ENCODE results near the gene SMG7.

SMG7 gene

GRCh38 chr1:183596500-183596899, 124.2 kb downstream of the SMG7 start:
- Histone ChIP-seq H3K27me3 (ENCODE audit: control insufficient read depth, low read length) (peaks cover 19% of the 10 kb centered on the region), H3K27ac (ENCODE audit: low read depth, low read length) (no peak overlapping the region), H3K36me3 (ENCODE audit: control insufficient read depth, low read length) (no peaks in the 10 kb centered on the region), H3K79me2 (ENCODE audit: control insufficient read depth, low read length) (no peaks in the 10 kb centered on the region), H3K4me1 (ENCODE audit: control insufficient read depth, low read length) (peaks cover 17% of the 10 kb centered on the region), H3K4me2 (ENCODE audit: low read length) (no peak overlapping the region), H3K9me2 (replicated peaks; ENCODE audit: control insufficient read depth, low read length) (no peaks in the 10 kb centered on the region), H4K20me1 (ENCODE audit: control insufficient read depth, insufficient read depth, low read depth, low read length) (no peaks in the 10 kb centered on the region), H3F3A (ENCODE audit: control insufficient read depth, insufficient read depth) (no peaks in the 10 kb centered on the region), H3K4me3 (ENCODE audit: low read length) (no peak overlapping the region), H3K9me3 (ENCODE audit: control insufficient read depth, insufficient read depth, low read length) (no peaks in the 10 kb centered on the region)
- TF ChIP-seq CTCF (IDR thresholded peaks at IDR 0.05; ENCODE audit: low read depth, low read length, poor library complexity, severe bottlenecking) (no peak), EZH2phosphoT487 (IDR thresholded peaks at IDR 0.05; ENCODE audit: borderline replicate concordance, low read length) (no peak)

- Histone ChIP-seq H3K4me1 (ENCODE audit: control insufficient read depth, low read length) (peaks cover 12% of the 10 kb centered on the region), H3K79me2 (ENCODE audit: control insufficient read depth, low read length) (no peaks in the 10 kb centered on the region), H3F3A (ENCODE audit: control insufficient read depth, insufficient read depth) (no peaks in the 10 kb centered on the region), H4K20me1 (ENCODE audit: control insufficient read depth, insufficient read depth, low read depth, low read length) (no peaks in the 10 kb centered on the region), H3K36me3 (ENCODE audit: control insufficient read depth, low read length) (no peaks in the 10 kb centered on the region), H3K9me3 (ENCODE audit: control insufficient read depth, insufficient read depth, low read length) (no peaks in the 10 kb centered on the region), H3K4me2 (ENCODE audit: low read length) (no peak overlapping the region), H3K4me3 (ENCODE audit: low read length) (no peak overlapping the region), H3K27me3 (ENCODE audit: control insufficient read depth, low read length) (peaks cover 23% of the 10 kb centered on the region), H3K27ac (ENCODE audit: low read depth, low read length) (no peak overlapping the region), H3K9me2 (replicated peaks; ENCODE audit: control insufficient read depth, low read length) (no peaks in the 10 kb centered on the region)
- TF ChIP-seq EZH2phosphoT487 (IDR thresholded peaks at IDR 0.05; ENCODE audit: borderline replicate concordance, low read length) (no peak), CTCF (IDR thresholded peaks at IDR 0.05; ENCODE audit: low read depth, low read length, poor library complexity, severe bottlenecking) (no peak)
These were observed 125.5 kb downstream of the SMG7 start for GRCh38 chr1:183597656-183598347.

GRCh38 chr1:183598386-183598785, 126.1 kb downstream of the SMG7 start:
- Histone ChIP-seq H3K4me1 (ENCODE audit: control insufficient read depth, low read length) (peaks cover 6% of the 10 kb centered on the region), H3K27ac (ENCODE audit: low read depth, low read length) (no peak overlapping the region), H3K36me3 (ENCODE audit: control insufficient read depth, low read length) (no peaks in the 10 kb centered on the region), H3K4me3 (ENCODE audit: low read length) (no peak overlapping the region), H3K9me2 (replicated peaks; ENCODE audit: control insufficient read depth, low read length) (no peaks in the 10 kb centered on the region), H4K20me1 (ENCODE audit: control insufficient read depth, insufficient read depth, low read depth, low read length) (no peaks in the 10 kb centered on the region), H3K27me3 (ENCODE audit: control insufficient read depth, low read length) (peaks cover 28% of the 10 kb centered on the region), H3F3A (ENCODE audit: control insufficient read depth, insufficient read depth) (no peaks in the 10 kb centered on the region), H3K9me3 (ENCODE audit: control insufficient read depth, insufficient read depth, low read length) (no peaks in the 10 kb centered on the region), H3K79me2 (ENCODE audit: control insufficient read depth, low read length) (no peaks in the 10 kb centered on the region), H3K4me2 (ENCODE audit: low read length) (no peak overlapping the region)
- TF ChIP-seq CTCF (IDR thresholded peaks at IDR 0.05; ENCODE audit: low read depth, low read length, poor library complexity, severe bottlenecking) = no peak
